WTC11 (cell line): ENCODE results near the gene NCKAP5. TPM values are rescaled to one million over a fixed set of nuclear protein-coding genes. Genes with fewer than 3 reads are reported as not detected.

Source experiments
- ATAC-seq: fragments of 200-7000 bp; cut with Tn5 transposase; 2 replicates; pipeline ENCODE4 v1.10.0; 2021; ENCODE audit warnings: mild to moderate bottlenecking, moderate library complexity
- CTCF ChIA-PET: fragments of 300-600 bp; sonication (Branson Sonifier 250); formaldehyde crosslinking; loops from one replicate; lab custom pipeline; 2021; ENCODE audit warnings: antibody characterized with exemption; lab: Charles Lee
- POLR2A ChIA-PET: fragments of 350-600 bp; sonication (Branson Sonifier 250); formaldehyde crosslinking; loops from one replicate; lab custom pipeline; 2021; ENCODE audit warnings: antibody characterized with exemption; lab: Charles Lee
- DNase-seq: peaks from one replicate; pipeline ENCODE4 v3.0.0; 2021; ENCODE audit warnings: low spot score
- H3K27ac Mint-ChIP-seq: 2 replicates; pipeline ENCODE4 v1.8.0; 2021; ENCODE audit warnings: mixed read lengths
- H3K27me3 Mint-ChIP-seq: 2 replicates; pipeline ENCODE4 v1.8.0; 2021; ENCODE audit warnings: low read depth, mild to moderate bottlenecking, moderate library complexity, mixed read lengths
- H3K36me3 Mint-ChIP-seq: 2 replicates; pipeline ENCODE4 v1.8.0; 2021; ENCODE audit warnings: mixed read lengths
- H3K4me1 Mint-ChIP-seq: 2 replicates; pipeline ENCODE4 v1.8.0; 2022; ENCODE audit warnings: mixed read lengths
- H3K4me3 Mint-ChIP-seq: 2 replicates; pipeline ENCODE4 v1.8.0; 2021; ENCODE audit warnings: mild to moderate bottlenecking, moderate library complexity, mixed read lengths
- H3K9me3 Mint-ChIP-seq: 2 replicates; pipeline ENCODE4 v1.8.0; 2021; ENCODE audit warnings: mixed read lengths
- CREM ChIP-seq: sonication (generic); formaldehyde crosslinking; IDR thresholded peaks from 2 replicates; pipeline ENCODE4 v1.8.1; 2022; ENCODE audit warnings: mild to moderate bottlenecking, missing genetic modification reagents, moderate library complexity
- ELF4 ChIP-seq: sonication (generic); formaldehyde crosslinking; IDR thresholded peaks from 2 replicates; pipeline ENCODE4 v1.8.1; 2022; ENCODE audit warnings: low read depth, mild to moderate bottlenecking, moderate library complexity, missing genetic modification reagents
- FOXJ3 ChIP-seq: sonication (generic); formaldehyde crosslinking; IDR thresholded peaks from 2 replicates; pipeline ENCODE4 v1.9.0; 2021; ENCODE audit warnings: missing genetic modification reagents, mild to moderate bottlenecking, borderline replicate concordance
- GRHL2 ChIP-seq: fragments of 250-450 bp; sonication (Bioruptor Pico); IDR thresholded peaks from 2 replicates; pipeline ENCODE4 v1.8.0; 2022; ENCODE audit warnings: mild to moderate bottlenecking, moderate library complexity; ENCODE audit not compliant: insufficient replicate concordance, severe bottlenecking
- GTF2I ChIP-seq: fragments of 250-450 bp; sonication (Bioruptor Pico); conservative IDR thresholded peaks from 2 replicates; pipeline ENCODE4 v1.4.0; 2021; ENCODE audit warnings: mild to moderate bottlenecking
- HMGA2 ChIP-seq: fragments of 250-450 bp; sonication (Bioruptor Pico); IDR thresholded peaks from 2 replicates; pipeline ENCODE4 v1.4.0; 2021; ENCODE audit warnings: mild to moderate bottlenecking, moderate library complexity
- IRF1 ChIP-seq: sonication (generic); formaldehyde crosslinking; IDR thresholded peaks from 2 replicates; pipeline ENCODE4 v1.8.0; 2023; ENCODE audit warnings: missing genetic modification reagents
- JAZF1 ChIP-seq: fragments of 250-450 bp; sonication (Bioruptor Pico); IDR thresholded peaks from 2 replicates; pipeline ENCODE4 v1.9.0; 2021; ENCODE audit warnings: moderate library complexity, mild to moderate bottlenecking, inconsistent platforms
- MXD4 ChIP-seq: fragments of 250-450 bp; sonication (Bioruptor Pico); IDR thresholded peaks from 2 replicates; pipeline ENCODE4 v1.8.0; 2021; ENCODE audit warnings: mild to moderate bottlenecking, moderate library complexity, borderline replicate concordance
- SMAD3 ChIP-seq: sonication (generic); formaldehyde crosslinking; IDR thresholded peaks from 2 replicates; pipeline ENCODE4 v1.8.0; 2022; ENCODE audit warnings: missing genetic modification reagents, mild to moderate bottlenecking, borderline replicate concordance
- SOX15 ChIP-seq: fragments of 250-450 bp; sonication (Bioruptor Pico); IDR thresholded peaks from 2 replicates; pipeline ENCODE4 v1.9.0; 2021; ENCODE audit warnings: mild to moderate bottlenecking
- STAT6 ChIP-seq: sonication (generic); formaldehyde crosslinking; conservative IDR thresholded peaks from 2 replicates; pipeline ENCODE4 v1.8.1; 2023; ENCODE audit warnings: mild to moderate bottlenecking, low read depth, missing genetic modification reagents, moderate library complexity
- TCF7 ChIP-seq: sonication (generic); formaldehyde crosslinking; IDR thresholded peaks from 2 replicates; pipeline ENCODE4 v1.8.0; 2022; ENCODE audit warnings: mild to moderate bottlenecking, low read depth, missing genetic modification reagents, moderate library complexity
- TEAD4 ChIP-seq: sonication (generic); formaldehyde crosslinking; IDR thresholded peaks from 2 replicates; pipeline ENCODE4 v1.8.0; 2022; ENCODE audit warnings: mild to moderate bottlenecking, missing genetic modification reagents
- ZNF396 ChIP-seq: fragments of 250-450 bp; sonication (Bioruptor Pico); IDR thresholded peaks from 2 replicates; pipeline ENCODE4 v1.8.0; 2021; ENCODE audit warnings: mild to moderate bottlenecking, moderate library complexity, borderline replicate concordance
- ZNF532 ChIP-seq: fragments of 250-450 bp; sonication (Bioruptor Pico); IDR thresholded peaks from 2 replicates; pipeline ENCODE4 v1.9.0; 2021; ENCODE audit warnings: mild to moderate bottlenecking, borderline replicate concordance
- total RNA-seq: library from RNA; stranded (reverse); gene quantifications from 3 replicates; pipeline ENCODE4 v1.2.3, GENCODE V29; 2021
- TF ChIP-seq, protein P1 (sequence below): sonication (generic); formaldehyde crosslinking; IDR thresholded peaks from 2 replicates; pipeline ENCODE4 v1.8.1; 2023; ENCODE audit warnings: mild to moderate bottlenecking, missing genetic modification reagents, borderline replicate concordance

The NCKAP5 gene
- total RNA-seq, 1 experiment from 2014 or later: 0.55 TPM

DNA sequence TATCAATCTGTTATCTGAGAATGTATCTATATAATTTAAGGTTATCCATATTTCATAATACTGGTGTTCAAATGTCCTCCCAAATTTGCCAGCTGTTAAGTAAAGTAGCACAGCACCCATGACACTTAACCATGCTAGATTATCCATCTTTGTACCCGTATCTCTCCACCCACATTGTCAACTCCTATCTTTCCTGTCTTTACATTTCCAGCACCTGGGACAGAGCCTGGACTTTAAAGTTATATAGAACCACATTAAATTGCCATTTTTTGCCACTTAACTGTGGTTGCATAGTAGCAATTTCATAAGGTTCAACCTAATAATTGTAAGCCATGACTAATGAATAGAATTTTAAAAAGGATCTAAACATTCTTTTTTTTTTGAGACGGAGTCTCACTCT is 226.7 kb downstream of the NCKAP5 start:
- ChIA-PET CTCF (interaction anchor here (1.0 kb wide), 1 partner anchor 23 kb away, joined by 5 read pairs; no protein-coding TSS in a partner anchor), POLR2A (no interaction called here)
- Mint-ChIP-seq H3K27ac (no peak overlapping the region), H3K4me3 (no peak overlapping the region), H3K9me3 (no peaks in the 10 kb centered on the region), H3K4me1 (peaks cover 12% of the 10 kb centered on the region), H3K36me3 (no peaks in the 10 kb centered on the region), H3K27me3 (no peaks in the 10 kb centered on the region)
- no peak for DNase-seq
- no peak for TF ChIP-seq ELF4 (CRISPR knock-in tag)
- TF ChIP-seq CREM (CRISPR knock-in tag): no peak
- TF ChIP-seq GTF2I (CRISPR knock-in tag): no peak
- no peak for TF ChIP-seq ZNF532 (CRISPR knock-in tag)
- TF ChIP-seq TEAD4 (CRISPR knock-in tag): no peak
- no peak for TF ChIP-seq GRHL2 (CRISPR knock-in tag)
- no peak for TF ChIP-seq IRF1 (CRISPR knock-in tag)
- no peak for TF ChIP-seq JAZF1 (CRISPR knock-in tag)
- no peak for TF ChIP-seq SOX15 (CRISPR knock-in tag)
- TF ChIP-seq ZNF396 (CRISPR knock-in tag): no peak
- TF ChIP-seq TCF7 (CRISPR knock-in tag): no peak
- TF ChIP-seq SMAD3 (CRISPR knock-in tag): no peak
- no peak for TF ChIP-seq STAT6 (CRISPR knock-in tag)
- TF ChIP-seq, protein P1, sequence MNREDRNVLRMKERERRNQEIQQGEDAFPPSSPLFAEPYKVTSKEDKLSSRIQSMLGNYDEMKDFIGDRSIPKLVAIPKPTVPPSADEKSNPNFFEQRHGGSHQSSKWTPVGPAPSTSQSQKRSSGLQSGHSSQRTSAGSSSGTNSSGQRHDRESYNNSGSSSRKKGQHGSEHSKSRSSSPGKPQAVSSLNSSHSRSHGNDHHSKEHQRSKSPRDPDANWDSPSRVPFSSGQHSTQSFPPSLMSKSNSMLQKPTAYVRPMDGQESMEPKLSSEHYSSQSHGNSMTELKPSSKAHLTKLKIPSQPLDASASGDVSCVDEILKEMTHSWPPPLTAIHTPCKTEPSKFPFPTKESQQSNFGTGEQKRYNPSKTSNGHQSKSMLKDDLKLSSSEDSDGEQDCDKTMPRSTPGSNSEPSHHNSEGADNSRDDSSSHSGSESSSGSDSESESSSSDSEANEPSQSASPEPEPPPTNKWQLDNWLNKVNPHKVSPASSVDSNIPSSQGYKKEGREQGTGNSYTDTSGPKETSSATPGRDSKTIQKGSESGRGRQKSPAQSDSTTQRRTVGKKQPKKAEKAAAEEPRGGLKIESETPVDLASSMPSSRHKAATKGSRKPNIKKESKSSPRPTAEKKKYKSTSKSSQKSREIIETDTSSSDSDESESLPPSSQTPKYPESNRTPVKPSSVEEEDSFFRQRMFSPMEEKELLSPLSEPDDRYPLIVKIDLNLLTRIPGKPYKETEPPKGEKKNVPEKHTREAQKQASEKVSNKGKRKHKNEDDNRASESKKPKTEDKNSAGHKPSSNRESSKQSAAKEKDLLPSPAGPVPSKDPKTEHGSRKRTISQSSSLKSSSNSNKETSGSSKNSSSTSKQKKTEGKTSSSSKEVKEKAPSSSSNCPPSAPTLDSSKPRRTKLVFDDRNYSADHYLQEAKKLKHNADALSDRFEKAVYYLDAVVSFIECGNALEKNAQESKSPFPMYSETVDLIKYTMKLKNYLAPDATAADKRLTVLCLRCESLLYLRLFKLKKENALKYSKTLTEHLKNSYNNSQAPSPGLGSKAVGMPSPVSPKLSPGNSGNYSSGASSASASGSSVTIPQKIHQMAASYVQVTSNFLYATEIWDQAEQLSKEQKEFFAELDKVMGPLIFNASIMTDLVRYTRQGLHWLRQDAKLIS (CRISPR knock-in tag): no peak
- no peak for TF ChIP-seq MXD4
- no peak for TF ChIP-seq HMGA2 (CRISPR knock-in tag)
- TF ChIP-seq FOXJ3 (CRISPR knock-in tag): no peak
- no peak for ATAC-seq
